Endometrial microvascular endothelial cells (primary cell): ENCODE results near the gene PAX6. TPM values are rescaled to one million over a fixed set of nuclear protein-coding genes. Genes with fewer than 3 reads are reported as not detected.
"Not testable (repeated sequence)": the region's sequence is repeated elsewhere in the genome, so short reads cannot be mapped to it uniquely, and the experiment has no call there.

ENCODE experiments used
- in situ Hi-C: cut with HindIII; loops from 2 replicates; pipeline ENCODE4 v1.10.0; 2017; ENCODE audit warnings: low sequenced_read_pairs, low pct_unique_long_range_greater_than_20kb; ENCODE audit errors: inconsistent ontology term
- total RNA-seq: library from RNA; depleted of rRNA; stranded (reverse); fragments of >200 nt; gene quantifications from one replicate; pipeline ENCODE4 v1.2.3, GENCODE V29; 2015; ENCODE audit errors: inconsistent ontology term

The PAX6 gene
- total RNA-seq, 1 donor from 2014 or later: not detected

DNA sequence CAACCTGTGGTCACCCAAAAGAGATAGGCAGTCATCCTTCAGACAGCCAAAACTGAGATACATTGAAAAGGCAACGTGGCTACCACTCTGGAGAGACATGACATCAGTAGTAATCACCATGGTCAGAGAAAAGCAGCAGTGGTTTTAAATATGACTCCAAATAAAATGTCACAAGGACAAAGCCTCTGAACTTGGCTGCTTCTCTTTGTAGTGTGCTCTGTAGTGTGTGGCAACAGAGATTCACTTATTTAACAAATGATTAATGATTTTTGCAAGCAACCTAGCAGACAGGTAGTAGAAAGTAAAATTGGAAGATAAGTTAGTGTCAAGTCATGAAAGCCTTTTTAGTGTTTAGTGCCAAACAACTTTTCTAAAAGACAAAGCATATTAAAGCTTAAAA lies 63.5 kb downstream of the PAX6 start:
- in situ Hi-C loops: no loop called here

DNA sequence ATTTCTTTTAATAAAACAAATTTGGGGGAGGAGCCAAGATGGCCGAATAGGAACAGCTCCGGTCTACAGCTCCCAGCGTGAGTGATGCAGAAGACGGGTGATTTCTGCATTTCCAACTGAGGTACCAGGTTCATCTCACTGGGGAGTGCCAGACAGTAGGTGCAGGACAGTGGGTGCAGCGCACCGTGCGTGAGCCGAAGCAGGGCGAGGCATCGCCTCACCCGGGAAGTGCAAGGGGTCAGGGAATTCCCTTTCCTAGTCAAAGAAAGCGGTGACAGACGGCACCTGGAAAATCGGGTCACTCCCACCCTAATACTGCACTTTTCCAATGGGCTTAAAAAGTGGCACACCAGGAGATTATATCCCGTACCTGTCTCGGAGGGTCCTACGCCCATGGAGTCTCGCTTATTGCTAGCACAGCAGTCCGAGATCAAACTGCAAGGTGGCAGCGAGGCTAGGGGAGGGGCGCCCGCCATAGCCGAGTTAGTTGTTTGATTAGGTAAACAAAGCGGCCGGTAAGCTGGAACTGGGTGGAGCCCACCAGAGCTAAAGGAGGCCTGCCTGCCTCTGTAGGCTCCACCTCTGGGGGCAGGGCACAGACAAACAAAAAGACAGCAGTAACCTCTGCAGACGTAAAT lies 70.3 kb downstream of the PAX6 start:
- in situ Hi-C loops: not testable (repeated sequence)

DNA sequence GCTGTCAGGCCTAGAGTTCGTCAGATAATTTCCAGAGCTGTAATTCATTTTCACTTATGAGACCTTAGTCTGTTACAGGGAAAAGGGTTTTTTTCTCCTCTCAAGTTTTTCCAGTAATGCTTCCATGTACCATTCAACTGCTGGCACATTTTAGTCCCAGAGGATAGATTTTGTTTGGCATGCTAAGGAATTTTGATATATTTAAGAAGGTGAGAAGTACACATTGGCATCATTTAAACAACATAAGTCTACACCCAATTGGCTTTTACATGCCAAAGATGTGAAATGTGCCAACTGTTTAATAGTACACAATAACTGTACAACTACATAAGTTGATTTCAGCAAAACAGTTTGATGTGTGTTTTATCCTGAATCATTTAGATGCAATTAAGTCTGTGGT lies 71.0 kb downstream of the PAX6 start:
- in situ Hi-C loops: no loop called here
